Measurements from ENCODE around the gene FRMD5.
A peak's percentile ranks its signal among the peaks of the same experiment; 100 is the strongest.

FRMD5 gene

GRCh38 chr15:43969802-43970375 lies 225.2 kb downstream of the FRMD5 start:
- no peaks in the 10 kb centered on the region for H3K9me3 ChIP-seq (ENCODE audit: control insufficient read depth, low read length)
- no peak overlapping the region for H3K4me3 ChIP-seq (ENCODE audit: low read length)
- H3K36me3 ChIP-seq (ENCODE audit: control insufficient read depth, insufficient read depth, low read length, severe bottlenecking), result no peaks in the 10 kb centered on the region
- H3K9ac ChIP-seq (ENCODE audit: low read length), result no peak overlapping the region
- H3K27me3 ChIP-seq (replicated peaks; ENCODE audit: control insufficient read depth, insufficient read depth, low read length), result no peaks in the 10 kb centered on the region
- no peak for DNase-seq (ENCODE audit: low read depth)
- H3K4me1 ChIP-seq (ENCODE audit: control insufficient read depth, insufficient read depth, low read length), result peaks cover 23% of the 10 kb centered on the region

- H3K36me3 ChIP-seq (ENCODE audit: control insufficient read depth, insufficient read depth, low read length, severe bottlenecking), result no peaks in the 10 kb centered on the region
- H3K27me3 ChIP-seq (replicated peaks; ENCODE audit: control insufficient read depth, insufficient read depth, low read length), result no peaks in the 10 kb centered on the region
- no peak overlapping the region for H3K9ac ChIP-seq (ENCODE audit: low read length)
- peaks cover 23% of the 10 kb centered on the region for H3K4me1 ChIP-seq (ENCODE audit: control insufficient read depth, insufficient read depth, low read length)
- peak; percentile 57 for DNase-seq (ENCODE audit: low read depth)
- no peak overlapping the region for H3K4me3 ChIP-seq (ENCODE audit: low read length)
- H3K9me3 ChIP-seq (ENCODE audit: control insufficient read depth, low read length), result no peaks in the 10 kb centered on the region
These were observed 226.5 kb downstream of the FRMD5 start for GRCh38 chr15:43968551-43968950.

GRCh38 chr15:43966646-43967045 lies 228.4 kb downstream of the FRMD5 start:
- no peaks in the 10 kb centered on the region for H3K9me3 ChIP-seq (ENCODE audit: control insufficient read depth, low read length)
- no peaks in the 10 kb centered on the region for H3K36me3 ChIP-seq (ENCODE audit: control insufficient read depth, insufficient read depth, low read length, severe bottlenecking)
- no peaks in the 10 kb centered on the region for H3K27me3 ChIP-seq (replicated peaks; ENCODE audit: control insufficient read depth, insufficient read depth, low read length)
- no peak overlapping the region for H3K4me3 ChIP-seq (ENCODE audit: low read length)
- H3K9ac ChIP-seq (ENCODE audit: low read length), result no peak overlapping the region
- peaks cover 23% of the 10 kb centered on the region for H3K4me1 ChIP-seq (ENCODE audit: control insufficient read depth, insufficient read depth, low read length)
- peak; percentile 44 for DNase-seq (ENCODE audit: low read depth)

- H3K4me3 ChIP-seq (ENCODE audit: low read length), result no peak overlapping the region
- no peaks in the 10 kb centered on the region for H3K36me3 ChIP-seq (ENCODE audit: control insufficient read depth, insufficient read depth, low read length, severe bottlenecking)
- H3K9me3 ChIP-seq (ENCODE audit: control insufficient read depth, low read length), result no peaks in the 10 kb centered on the region
- no peak overlapping the region for H3K9ac ChIP-seq (ENCODE audit: low read length)
- DNase-seq (ENCODE audit: low read depth), result peak; percentile 54
- H3K4me1 ChIP-seq (ENCODE audit: control insufficient read depth, insufficient read depth, low read length), result peaks cover 14% of the 10 kb centered on the region
- H3K27me3 ChIP-seq (replicated peaks; ENCODE audit: control insufficient read depth, insufficient read depth, low read length), result no peaks in the 10 kb centered on the region
These were observed 236.2 kb downstream of the FRMD5 start for GRCh38 chr15:43958861-43959330.

GRCh38 chr15:43957724-43958123 lies 237.3 kb downstream of the FRMD5 start:
- Histone ChIP-seq H3K4me3 (ENCODE audit: low read length) (no peak overlapping the region), H3K9ac (ENCODE audit: low read length) (no peak overlapping the region), H3K9me3 (ENCODE audit: control insufficient read depth, low read length) (no peaks in the 10 kb centered on the region), H3K27me3 (replicated peaks; ENCODE audit: control insufficient read depth, insufficient read depth, low read length) (no peaks in the 10 kb centered on the region), H3K4me1 (ENCODE audit: control insufficient read depth, insufficient read depth, low read length) (peaks cover 14% of the 10 kb centered on the region), H3K36me3 (ENCODE audit: control insufficient read depth, insufficient read depth, low read length, severe bottlenecking) (no peaks in the 10 kb centered on the region)
- no peak for DNase-seq (ENCODE audit: low read depth)

- H3K4me1 ChIP-seq (ENCODE audit: control insufficient read depth, insufficient read depth, low read length), result peaks cover 14% of the 10 kb centered on the region
These were observed 239.9 kb downstream of the FRMD5 start for GRCh38 chr15:43955140-43955539.

GRCh38 chr15:43954181-43954621 lies 240.9 kb downstream of the FRMD5 start:
- no peaks in the 10 kb centered on the region for H3K27me3 ChIP-seq (replicated peaks; ENCODE audit: control insufficient read depth, insufficient read depth, low read length)
- H3K9ac ChIP-seq (ENCODE audit: low read length), result no peak overlapping the region
- H3K4me1 ChIP-seq (ENCODE audit: control insufficient read depth, insufficient read depth, low read length), result peaks cover 10% of the 10 kb centered on the region
- no peaks in the 10 kb centered on the region for H3K36me3 ChIP-seq (ENCODE audit: control insufficient read depth, insufficient read depth, low read length, severe bottlenecking)
- DNase-seq (ENCODE audit: low read depth), result no peak
- no peaks in the 10 kb centered on the region for H3K9me3 ChIP-seq (ENCODE audit: control insufficient read depth, low read length)
- H3K4me3 ChIP-seq (ENCODE audit: low read length), result no peak overlapping the region

More at GRCh38 chr15:43955140-43955539, 239.9 kb downstream of the FRMD5 start:
- Histone ChIP-seq H3K36me3 (ENCODE audit: control insufficient read depth, insufficient read depth, low read length, severe bottlenecking) (no peaks in the 10 kb centered on the region), H3K4me3 (ENCODE audit: low read length) (no peak overlapping the region), H3K9me3 (ENCODE audit: control insufficient read depth, low read length) (no peaks in the 10 kb centered on the region), H3K27me3 (replicated peaks; ENCODE audit: control insufficient read depth, insufficient read depth, low read length) (no peaks in the 10 kb centered on the region), H3K9ac (ENCODE audit: low read length) (no peak overlapping the region)
- no peak for DNase-seq (ENCODE audit: low read depth)

GRCh38 chr15:43953402-43953801 lies 241.7 kb downstream of the FRMD5 start:
- Histone ChIP-seq H3K9me3 (ENCODE audit: control insufficient read depth, low read length) (no peaks in the 10 kb centered on the region), H3K27me3 (replicated peaks; ENCODE audit: control insufficient read depth, insufficient read depth, low read length) (no peaks in the 10 kb centered on the region), H3K9ac (ENCODE audit: low read length) (no peak overlapping the region), H3K36me3 (ENCODE audit: control insufficient read depth, insufficient read depth, low read length, severe bottlenecking) (no peaks in the 10 kb centered on the region), H3K4me3 (ENCODE audit: low read length) (no peak overlapping the region), H3K4me1 (ENCODE audit: control insufficient read depth, insufficient read depth, low read length) (peaks cover 2% of the 10 kb centered on the region)
- no peak for DNase-seq (ENCODE audit: low read depth)

GRCh38 chr15:43950531-43950930 lies 244.5 kb downstream of the FRMD5 start:
- no peaks in the 10 kb centered on the region for H3K9me3 ChIP-seq (ENCODE audit: control insufficient read depth, low read length)
- no peak for DNase-seq (ENCODE audit: low read depth)
- no peaks in the 10 kb centered on the region for H3K36me3 ChIP-seq (ENCODE audit: control insufficient read depth, insufficient read depth, low read length, severe bottlenecking)
- H3K27me3 ChIP-seq (replicated peaks; ENCODE audit: control insufficient read depth, insufficient read depth, low read length), result no peaks in the 10 kb centered on the region
- no peak overlapping the region for H3K9ac ChIP-seq (ENCODE audit: low read length)
- H3K4me3 ChIP-seq (ENCODE audit: low read length), result no peak overlapping the region
- no peaks in the 10 kb centered on the region for H3K4me1 ChIP-seq (ENCODE audit: control insufficient read depth, insufficient read depth, low read length)

- no peak for DNase-seq (ENCODE audit: low read depth)
- Histone ChIP-seq H3K9me3 (ENCODE audit: control insufficient read depth, low read length) (no peaks in the 10 kb centered on the region), H3K9ac (ENCODE audit: low read length) (no peak overlapping the region), H3K4me3 (ENCODE audit: low read length) (no peak overlapping the region), H3K4me1 (ENCODE audit: control insufficient read depth, insufficient read depth, low read length) (peaks cover 6% of the 10 kb centered on the region), H3K27me3 (replicated peaks; ENCODE audit: control insufficient read depth, insufficient read depth, low read length) (no peaks in the 10 kb centered on the region), H3K36me3 (ENCODE audit: control insufficient read depth, insufficient read depth, low read length, severe bottlenecking) (no peaks in the 10 kb centered on the region)
These were observed 246.3 kb downstream of the FRMD5 start for GRCh38 chr15:43948691-43949325.

GRCh38 chr15:43943511-43943910 lies 251.6 kb downstream of the FRMD5 start:
- peaks cover 13% of the 10 kb centered on the region for H3K4me1 ChIP-seq (ENCODE audit: control insufficient read depth, insufficient read depth, low read length)
- H3K4me3 ChIP-seq (ENCODE audit: low read length), result no peak overlapping the region
- DNase-seq (ENCODE audit: low read depth), result peak; percentile 31
- H3K9ac ChIP-seq (ENCODE audit: low read length), result no peak overlapping the region
- H3K9me3 ChIP-seq (ENCODE audit: control insufficient read depth, low read length), result no peaks in the 10 kb centered on the region
- no peaks in the 10 kb centered on the region for H3K27me3 ChIP-seq (replicated peaks; ENCODE audit: control insufficient read depth, insufficient read depth, low read length)
- H3K36me3 ChIP-seq (ENCODE audit: control insufficient read depth, insufficient read depth, low read length, severe bottlenecking), result no peaks in the 10 kb centered on the region

All from adipocyte (in vitro differentiated cells).